HG02840 (cell line): ENCODE measurements around the gene C1orf35.

Experiments used
- ATAC-seq: cut with Tn5 transposase; IDR thresholded peaks from one replicate; pipeline ENCODE4 v1.9.1; 2021; ENCODE audit warnings: mild to moderate bottlenecking, moderate library complexity, moderate number of reproducible peaks; ENCODE audit not compliant: unreplicated experiment, low FRiP score

The C1orf35 gene

GRCh38 chr1:228066891-228067654 is 36.1 kb downstream of the C1orf35 start:
- no peak for ATAC-seq

GRCh38 chr1:228066416-228066815 is 36.7 kb downstream of the C1orf35 start:
- no peak for ATAC-seq

GRCh38 chr1:228065543-228066347 is 37.4 kb downstream of the C1orf35 start:
- no peak for ATAC-seq

- no peak for ATAC-seq
Measured at GRCh38 chr1:228064741-228065542, 38.2 kb downstream of the C1orf35 start.

GRCh38 chr1:228064296-228064695 is 38.8 kb downstream of the C1orf35 start:
- ATAC-seq = no peak

GRCh38 chr1:228063251-228064191 is 39.6 kb downstream of the C1orf35 start:
- no peak for ATAC-seq

- ATAC-seq = no peak
Measured at GRCh38 chr1:228062812-228063211, 40.3 kb downstream of the C1orf35 start.

GRCh38 chr1:228062085-228062791 is 40.9 kb downstream of the C1orf35 start:
- ATAC-seq = no peak

GRCh38 chr1:228061411-228062084 is 41.6 kb downstream of the C1orf35 start:
- no peak for ATAC-seq

GRCh38 chr1:228060458-228061190 is 42.5 kb downstream of the C1orf35 start:
- ATAC-seq = no peak

GRCh38 chr1:228059634-228060457 is 43.3 kb downstream of the C1orf35 start:
- ATAC-seq = no peak

- ATAC-seq = no peak
Measured at GRCh38 chr1:228058949-228059633, 44.0 kb downstream of the C1orf35 start.

GRCh38 chr1:228058172-228058948 is 44.8 kb downstream of the C1orf35 start:
- ATAC-seq = no peak
